Measurements from ENCODE around the gene EEA1.

DNA sequence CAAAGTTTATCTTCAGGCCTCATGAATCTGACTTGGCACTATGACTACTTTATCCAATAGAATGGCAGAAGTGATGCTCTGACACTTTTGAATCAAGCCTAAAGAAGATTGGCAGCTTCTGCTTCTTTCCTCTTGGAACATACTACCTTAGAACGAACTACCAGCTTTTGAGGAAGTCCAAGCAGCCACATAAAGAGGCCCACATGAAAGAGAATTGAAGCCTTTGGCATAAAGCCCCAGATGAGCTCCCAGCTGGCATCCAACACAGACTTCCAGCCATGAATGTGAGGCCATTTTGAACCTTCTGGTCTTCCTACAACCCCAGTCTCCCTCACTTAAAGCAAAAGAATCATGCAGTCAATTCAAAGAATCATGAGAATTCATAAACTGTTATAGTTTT, 65.8 kb downstream of the EEA1 start:
- TF ChIP-seq ZBTB1 (tag by site-specific recombination; IDR thresholded peaks at IDR 0.05) (no peak), ZNF473 (tag by site-specific recombination; IDR thresholded peaks at IDR 0.05) (no peak), ZNF670 (tag by site-specific recombination; IDR thresholded peaks at IDR 0.05; ENCODE audit: low read depth) (no peak)
- TF ChIP-seq, protein P1, sequence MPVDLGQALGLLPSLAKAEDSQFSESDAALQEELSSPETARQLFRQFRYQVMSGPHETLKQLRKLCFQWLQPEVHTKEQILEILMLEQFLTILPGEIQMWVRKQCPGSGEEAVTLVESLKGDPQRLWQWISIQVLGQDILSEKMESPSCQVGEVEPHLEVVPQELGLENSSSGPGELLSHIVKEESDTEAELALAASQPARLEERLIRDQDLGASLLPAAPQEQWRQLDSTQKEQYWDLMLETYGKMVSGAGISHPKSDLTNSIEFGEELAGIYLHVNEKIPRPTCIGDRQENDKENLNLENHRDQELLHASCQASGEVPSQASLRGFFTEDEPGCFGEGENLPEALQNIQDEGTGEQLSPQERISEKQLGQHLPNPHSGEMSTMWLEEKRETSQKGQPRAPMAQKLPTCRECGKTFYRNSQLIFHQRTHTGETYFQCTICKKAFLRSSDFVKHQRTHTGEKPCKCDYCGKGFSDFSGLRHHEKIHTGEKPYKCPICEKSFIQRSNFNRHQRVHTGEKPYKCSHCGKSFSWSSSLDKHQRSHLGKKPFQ (tag by site-specific recombination; IDR thresholded peaks at IDR 0.05) = no peak

All from HEK293 (cell line).